Measurements from ENCODE around the gene VAMP7.
"Not testable (repeated sequence)": the region's sequence is repeated elsewhere in the genome, so short reads cannot be mapped to it uniquely, and the experiment has no call there.

VAMP7 gene

DNA sequence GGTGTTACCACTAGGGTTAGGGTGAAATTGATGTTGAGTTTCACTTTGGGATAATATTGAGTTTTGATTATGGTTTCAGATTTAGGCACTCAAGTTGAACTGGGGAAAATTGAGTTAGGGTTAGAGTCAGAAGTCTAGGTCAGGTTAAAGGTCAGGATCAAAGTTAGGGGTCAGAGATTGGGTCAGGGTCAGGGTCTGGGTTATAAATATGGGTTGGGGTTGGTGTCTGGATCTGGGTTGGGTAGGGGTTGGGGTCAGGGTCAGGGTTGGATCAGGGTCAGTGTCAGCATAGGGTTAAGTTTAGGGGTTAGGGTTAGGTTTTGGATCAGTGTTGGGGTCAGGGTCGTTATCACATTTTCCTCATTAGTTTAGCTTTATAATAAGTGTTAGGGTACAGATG is 73.6 kb downstream of the VAMP7 start:
- TF ChIP-seq POLR2A (IDR thresholded peaks at IDR 0.05; ENCODE audit: low read length) (no peak), GATA1 (IDR thresholded peaks at IDR 0.05; ENCODE audit: low read depth, low read length) (no peak)
- DNase-seq = no peak

DNA sequence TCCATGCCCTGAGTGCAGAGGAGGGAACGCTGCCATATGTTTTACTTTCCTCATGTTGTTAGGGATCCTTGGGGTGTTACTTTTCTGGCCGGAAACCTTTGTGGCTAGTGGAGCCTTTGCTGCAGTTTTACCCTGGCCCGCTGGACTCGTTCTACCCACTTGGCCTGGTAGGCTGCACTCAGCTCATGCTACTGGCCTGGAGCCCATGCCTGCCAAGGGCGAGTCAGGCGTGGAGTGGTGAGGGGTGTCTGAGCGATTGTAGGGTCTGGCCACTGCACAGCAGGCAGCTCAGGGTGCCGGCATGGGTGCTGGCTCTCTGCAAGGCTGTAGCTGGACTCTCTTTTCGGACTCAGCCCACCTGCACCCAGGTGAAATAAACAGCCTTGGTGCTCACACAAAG is 75.0 kb downstream of the VAMP7 start:
- no peak for DNase-seq

DNA sequence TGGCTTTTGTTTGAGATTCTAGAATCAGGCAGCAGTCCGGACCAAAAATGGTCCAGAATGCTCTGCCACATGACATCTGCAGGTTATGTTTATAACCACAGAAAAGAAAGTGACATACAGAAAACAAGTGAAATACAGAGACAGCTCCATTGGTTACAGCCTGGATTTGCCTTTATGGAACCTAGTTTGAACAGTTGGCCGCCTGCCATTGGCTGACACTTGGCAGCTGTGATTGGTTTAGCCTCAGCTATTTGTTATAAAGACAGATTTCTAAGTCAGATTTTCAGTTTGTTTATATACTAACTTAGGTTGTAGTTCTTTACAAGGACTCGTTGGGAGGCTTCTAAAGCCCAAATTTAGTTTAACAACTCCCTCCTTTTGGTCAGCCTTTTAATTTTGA is 75.5 kb downstream of the VAMP7 start:
- no peak for DNase-seq
- no peak for TF ChIP-seq GATA1 (IDR thresholded peaks at IDR 0.05; ENCODE audit: low read depth, low read length)
- no peak for TF ChIP-seq POLR2A (IDR thresholded peaks at IDR 0.05; ENCODE audit: low read length)

More for the DNA sequence above, 75.0 kb downstream of the VAMP7 start:
- TF ChIP-seq GATA1 (IDR thresholded peaks at IDR 0.05; ENCODE audit: low read depth, low read length) = no peak
- no peak for TF ChIP-seq POLR2A (IDR thresholded peaks at IDR 0.05; ENCODE audit: low read length)

DNA sequence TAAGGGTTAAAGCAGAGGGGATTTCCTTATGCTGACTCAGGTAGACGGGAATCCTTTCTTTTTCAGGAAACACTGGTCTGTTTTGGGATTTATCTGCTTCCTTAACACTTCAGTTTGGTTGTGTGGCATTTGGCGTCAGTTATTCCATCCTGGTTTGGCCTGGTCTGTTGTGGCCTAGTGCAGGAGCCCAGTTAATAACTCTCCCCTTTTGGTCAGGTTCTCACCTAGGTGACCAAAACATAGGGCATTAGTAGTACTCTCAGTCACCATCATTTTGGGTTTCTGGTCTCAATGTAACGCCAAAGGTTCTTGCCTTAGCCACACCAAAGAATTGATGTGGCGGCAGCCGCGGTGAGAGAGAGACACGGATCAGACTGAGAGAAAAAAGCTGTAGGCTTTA is 76.7 kb downstream of the VAMP7 start:
- DNase-seq = no peak
- no peak for TF ChIP-seq POLR2A (IDR thresholded peaks at IDR 0.05; ENCODE audit: low read length)
- TF ChIP-seq GATA1 (IDR thresholded peaks at IDR 0.05; ENCODE audit: low read depth, low read length) = no peak

DNA sequence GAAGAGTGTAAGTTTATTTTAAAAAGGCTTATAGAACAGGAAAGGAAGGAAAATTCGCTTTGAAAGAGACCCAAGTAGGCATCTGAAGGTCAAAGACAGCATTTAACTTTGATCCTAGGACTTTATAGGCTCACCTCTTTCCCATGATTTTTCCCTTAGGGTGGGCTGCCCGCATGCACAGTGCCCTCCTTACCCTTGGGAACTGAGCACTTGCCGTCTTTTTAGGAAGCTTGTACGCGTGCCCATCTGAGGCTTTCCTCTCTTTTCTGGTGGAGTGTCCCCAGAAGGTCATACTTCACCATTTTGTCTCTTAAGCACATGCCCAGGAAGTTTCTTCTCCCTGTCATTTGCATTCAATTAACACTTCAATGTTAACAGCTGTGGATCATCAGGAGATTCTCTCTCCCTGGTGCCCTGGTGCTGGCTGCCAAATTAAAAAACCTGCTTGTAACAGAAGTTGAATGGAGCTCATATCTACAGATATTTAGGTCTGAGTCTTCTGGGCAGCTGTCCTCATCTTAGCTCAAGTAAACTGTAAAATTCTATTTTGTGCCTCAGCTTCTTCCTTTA is 78.0 kb downstream of the VAMP7 start:
- DNase-seq = no peak
- TF ChIP-seq GATA1 (IDR thresholded peaks at IDR 0.05; ENCODE audit: low read depth, low read length) (no peak), POLR2A (IDR thresholded peaks at IDR 0.05; ENCODE audit: low read length) (no peak)

DNA sequence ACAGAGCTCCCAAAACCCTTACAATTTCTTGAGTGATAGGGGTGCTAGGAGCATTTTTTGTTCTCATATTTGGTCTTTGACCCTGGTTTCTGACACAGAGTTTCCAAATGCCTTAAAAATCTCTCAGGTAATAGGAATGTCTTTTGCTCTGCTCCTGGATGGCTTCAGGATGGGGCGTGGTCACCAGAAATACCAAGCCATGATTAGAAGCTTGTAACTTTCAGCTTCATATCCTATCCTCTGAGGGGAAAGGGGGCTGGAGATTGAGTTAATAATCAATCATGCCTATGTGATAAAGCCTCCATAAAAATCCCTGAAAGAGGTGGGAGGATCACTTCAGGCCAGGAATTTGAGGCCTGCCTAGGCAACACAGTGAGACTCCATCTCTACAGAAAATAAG is 81.8 kb downstream of the VAMP7 start:
- DNase-seq = no peak
- TF ChIP-seq GATA1 (IDR thresholded peaks at IDR 0.05; ENCODE audit: low read depth, low read length) = no peak

DNA sequence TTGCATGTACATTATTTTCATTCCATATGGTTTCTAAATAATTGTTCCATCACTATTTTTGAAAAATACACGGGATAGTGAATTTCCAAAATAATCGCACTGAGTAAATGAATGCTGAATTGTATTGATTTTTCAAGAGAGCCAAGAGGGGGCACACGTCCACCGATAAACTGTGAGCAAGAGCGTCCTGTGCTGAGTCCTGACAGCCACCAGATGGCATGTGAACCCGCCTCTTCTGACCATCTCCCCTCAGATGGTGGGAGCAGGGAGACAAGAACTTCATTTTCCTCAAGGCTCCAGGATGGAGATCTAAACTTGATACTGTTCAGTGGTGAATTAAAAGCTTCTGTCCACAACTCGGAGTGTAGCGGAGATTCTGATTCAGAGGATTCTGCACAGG is 85.7 kb downstream of the VAMP7 start:
- peak; percentile 42 to 56 for DNase-seq
- no peak for TF ChIP-seq POLR2A (IDR thresholded peaks at IDR 0.05; ENCODE audit: low read length)
- TF ChIP-seq GATA1 (IDR thresholded peaks at IDR 0.05; ENCODE audit: low read depth, low read length) = no peak

DNA sequence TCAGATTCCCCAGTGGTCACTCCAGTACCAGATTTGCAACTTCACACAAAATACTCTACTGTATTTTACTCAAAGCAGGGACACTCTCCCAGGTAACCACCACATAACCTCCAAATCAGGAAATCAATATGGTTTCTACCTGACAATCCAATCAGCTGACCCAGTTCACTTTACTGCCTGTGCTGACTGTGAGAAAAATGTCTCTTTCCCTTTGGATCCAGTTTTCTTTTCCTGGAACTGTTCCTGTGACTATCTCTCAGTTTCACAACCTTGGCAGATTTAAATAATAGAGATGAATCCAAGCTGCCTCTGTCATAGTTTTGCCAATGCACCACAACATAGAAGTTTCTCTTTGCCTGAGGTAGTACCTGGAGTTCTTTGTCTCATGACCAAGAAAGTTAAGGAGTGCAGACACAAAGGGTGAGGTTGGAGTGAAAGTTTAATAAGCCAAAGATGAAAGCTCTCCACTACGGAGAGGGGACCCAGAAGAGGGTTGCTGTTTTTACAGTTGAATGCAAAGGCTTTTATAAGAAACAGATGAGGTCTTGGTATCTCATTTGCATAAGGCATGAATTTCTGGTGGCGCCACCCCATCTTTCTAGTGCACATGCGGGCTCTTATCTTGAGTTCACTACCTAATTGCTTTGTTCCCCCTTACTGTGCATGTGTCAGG is 86.6 kb downstream of the VAMP7 start:
- no peak for TF ChIP-seq POLR2A (IDR thresholded peaks at IDR 0.05; ENCODE audit: low read length)
- TF ChIP-seq GATA1 (IDR thresholded peaks at IDR 0.05; ENCODE audit: low read depth, low read length) = no peak
- DNase-seq = no peak

DNA sequence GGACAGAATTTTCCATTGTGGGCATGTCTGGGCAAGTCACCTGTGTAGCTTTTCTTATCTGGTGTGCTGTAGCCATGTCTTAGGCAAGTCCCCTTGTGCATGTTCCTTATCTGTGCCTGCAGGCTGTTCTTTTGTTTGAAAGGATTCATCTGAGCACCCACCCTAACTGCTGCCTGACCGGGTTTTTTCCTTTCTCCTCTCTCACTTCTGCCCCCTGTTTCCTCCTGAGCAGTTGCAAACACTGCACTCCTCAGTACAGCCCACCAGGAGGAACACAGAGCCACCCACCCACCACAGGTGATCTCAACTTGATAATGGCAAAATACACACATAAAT is 87.1 kb downstream of the VAMP7 start:
- DNase-seq = no peak
- TF ChIP-seq POLR2A (IDR thresholded peaks at IDR 0.05; ENCODE audit: low read length) = no peak
- TF ChIP-seq GATA1 (IDR thresholded peaks at IDR 0.05; ENCODE audit: low read depth, low read length) = no peak

DNA sequence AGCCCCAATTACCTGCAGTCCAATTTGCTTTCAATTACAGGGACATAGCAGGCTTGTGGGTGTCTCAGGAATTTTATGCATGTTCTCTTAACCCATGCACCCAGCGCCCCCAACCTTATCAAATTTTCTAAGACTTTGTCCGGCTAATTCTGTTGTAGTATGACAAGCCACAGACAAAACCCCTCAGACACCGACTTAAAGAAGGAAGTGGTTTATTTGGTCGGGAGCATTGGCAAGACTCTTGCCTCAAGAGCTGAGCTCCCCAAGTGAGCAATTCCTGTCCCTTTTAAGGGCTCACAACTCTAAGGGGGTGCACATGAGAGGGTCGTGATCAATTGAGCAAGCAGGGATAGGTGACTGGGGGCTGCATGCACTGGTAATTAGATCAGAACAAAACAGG is 87.6 kb downstream of the VAMP7 start:
- TF ChIP-seq POLR2A (IDR thresholded peaks at IDR 0.05; ENCODE audit: low read length) (no peak), GATA1 (IDR thresholded peaks at IDR 0.05; ENCODE audit: low read depth, low read length) (no peak)
- DNase-seq = no peak

DNA sequence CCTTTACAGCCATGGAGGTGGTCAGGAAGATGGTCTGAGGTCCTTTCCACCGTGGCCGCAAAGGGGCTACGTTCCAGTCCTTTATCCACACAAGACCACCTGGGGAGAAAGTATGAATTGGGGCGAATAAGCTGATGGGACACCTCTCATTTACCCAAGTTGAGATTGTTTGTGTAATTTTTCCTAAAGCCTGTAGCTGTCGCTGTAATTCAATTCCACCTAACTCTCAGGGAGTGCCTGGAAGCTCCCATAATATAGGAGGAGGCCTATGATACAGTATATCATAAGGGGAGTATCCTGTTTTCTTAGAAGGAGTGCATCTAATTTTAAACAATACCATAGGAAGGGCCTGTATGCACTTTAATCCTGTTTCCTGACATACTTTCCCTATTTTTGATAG is 90.5 kb downstream of the VAMP7 start:
- DNase-seq = not testable (repeated sequence)

DNA sequence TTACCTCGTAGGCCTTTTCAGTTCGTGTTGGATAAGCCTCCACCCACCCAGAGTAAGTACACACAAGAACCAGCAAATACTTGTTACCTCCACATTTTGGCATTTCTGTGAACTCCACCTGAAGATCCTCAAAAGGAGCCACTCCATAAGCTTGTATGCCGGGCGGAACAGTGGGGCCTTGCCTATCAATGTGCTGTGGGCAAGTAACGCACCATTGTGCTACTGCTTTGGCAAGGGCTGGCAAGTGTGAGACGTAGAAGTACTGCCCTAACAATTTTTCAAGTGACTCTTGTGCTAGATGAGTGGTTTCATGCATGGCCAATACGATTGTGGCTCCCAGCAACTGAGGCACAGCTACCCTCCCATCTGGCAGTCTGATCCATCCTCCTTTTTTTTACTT is 91.1 kb downstream of the VAMP7 start:
- not testable (repeated sequence) for DNase-seq

DNA sequence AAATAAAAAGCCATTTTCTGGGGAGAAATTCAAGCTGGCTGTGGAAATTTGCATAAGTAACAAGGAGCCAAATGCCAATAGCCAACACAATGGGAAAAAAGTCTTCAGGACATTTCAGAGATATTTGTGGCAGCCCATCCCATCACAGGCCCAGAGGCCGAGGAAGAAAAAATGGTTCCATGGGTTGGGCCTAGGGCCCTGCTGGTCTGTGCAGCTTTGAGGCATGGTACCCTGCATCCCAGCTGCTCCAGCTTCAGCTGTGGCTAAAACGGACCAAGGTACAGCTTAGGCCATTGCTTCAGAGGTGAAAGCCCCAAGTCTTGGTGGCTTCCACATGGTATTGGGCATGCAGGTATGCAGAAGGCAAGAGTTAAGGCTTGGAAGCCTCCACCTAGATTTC is 102.2 kb downstream of the VAMP7 start:
- TF ChIP-seq POLR2A (IDR thresholded peaks at IDR 0.05; ENCODE audit: low read length) (no peak), GATA1 (IDR thresholded peaks at IDR 0.05; ENCODE audit: low read depth, low read length) (no peak)
- DNase-seq = no peak

DNA sequence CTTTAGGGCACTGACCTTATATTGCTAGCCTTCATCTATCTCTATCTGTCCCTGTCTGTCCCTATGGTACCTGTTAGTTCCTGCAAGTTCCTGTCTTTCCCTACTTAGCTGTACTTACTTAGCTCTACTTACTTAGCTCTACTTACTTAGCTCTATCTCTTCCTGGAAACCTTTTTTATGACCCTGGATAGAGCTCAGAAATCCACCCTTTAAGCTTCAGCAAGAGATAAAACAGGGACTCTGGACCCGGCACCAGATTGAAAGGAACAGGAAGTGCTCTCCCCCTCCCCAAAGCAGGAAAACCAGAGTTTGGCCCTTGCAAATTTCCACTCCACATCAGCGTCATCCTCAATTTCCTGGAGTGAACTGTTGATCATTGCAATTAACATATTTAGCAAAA is 104.1 kb downstream of the VAMP7 start:
- TF ChIP-seq GATA1 (IDR thresholded peaks at IDR 0.05; ENCODE audit: low read depth, low read length) (no peak), POLR2A (IDR thresholded peaks at IDR 0.05; ENCODE audit: low read length) (no peak)
- DNase-seq = no peak

DNA sequence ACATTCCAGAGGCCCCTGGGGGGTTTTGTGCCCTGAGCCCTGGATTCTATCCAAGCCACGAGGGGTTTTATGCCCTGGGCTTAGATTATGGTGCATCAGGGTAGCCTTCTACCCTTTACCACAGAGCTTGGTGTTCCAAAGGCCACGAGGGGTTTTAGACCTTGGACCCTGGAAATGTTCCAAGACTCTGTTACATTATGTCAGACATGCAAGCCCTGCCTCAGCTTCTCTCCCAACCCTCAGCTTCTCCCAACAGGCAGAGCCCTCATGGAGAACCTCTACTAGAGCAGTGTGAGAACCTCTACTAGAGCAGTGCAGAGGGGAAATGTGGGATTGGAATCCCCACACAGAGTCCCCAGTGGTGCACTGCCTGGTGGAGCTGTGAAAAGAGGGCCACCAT is 105.8 kb downstream of the VAMP7 start:
- not testable (repeated sequence) for DNase-seq

DNA sequence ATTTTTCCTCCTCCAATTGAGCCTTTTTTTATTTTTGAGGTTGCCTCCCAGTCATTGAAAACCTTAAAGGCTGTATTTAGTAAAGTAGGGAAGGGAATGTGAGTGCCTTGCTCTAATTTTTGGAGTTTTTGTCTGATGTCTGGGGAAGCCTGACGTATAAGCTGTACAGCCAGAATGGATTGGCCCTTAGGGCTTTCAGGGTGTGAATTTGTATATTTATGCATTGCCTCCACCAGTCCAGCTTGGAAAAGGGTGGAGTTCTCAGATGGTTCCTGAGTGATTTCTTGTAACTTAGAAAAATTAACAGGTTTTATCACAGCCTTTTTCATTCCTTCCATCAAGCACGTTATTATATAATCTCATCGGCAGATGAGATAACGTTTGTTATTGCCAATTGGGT is 107.7 kb downstream of the VAMP7 start:
- no peak for DNase-seq
- TF ChIP-seq GATA1 (IDR thresholded peaks at IDR 0.05; ENCODE audit: low read depth, low read length) (no peak), POLR2A (IDR thresholded peaks at IDR 0.05; ENCODE audit: low read length) (no peak)
